Measurements from ENCODE around the gene PARP4. TPM values are rescaled to one million over a fixed set of nuclear protein-coding genes. Genes with fewer than 3 reads are reported as not detected.
"Not testable (repeated sequence)": the region's sequence is repeated elsewhere in the genome, so short reads cannot be mapped to it uniquely, and the experiment has no call there.

The PARP4 gene
- polyA plus RNA-seq, 3 donors: 11.6 to 13.0 (median 12.4) TPM

GRCh38 chr13:24388743-24389142 lies 123.8 kb downstream of the PARP4 start:
- WGBS, 3 donors: 75 to 82% (median 79%) methylated on average over 7 of the region's 7 CpGs
- H3K27ac ChIP-seq (ENCODE audit: low read depth, low read length): not testable (repeated sequence)

DNA sequence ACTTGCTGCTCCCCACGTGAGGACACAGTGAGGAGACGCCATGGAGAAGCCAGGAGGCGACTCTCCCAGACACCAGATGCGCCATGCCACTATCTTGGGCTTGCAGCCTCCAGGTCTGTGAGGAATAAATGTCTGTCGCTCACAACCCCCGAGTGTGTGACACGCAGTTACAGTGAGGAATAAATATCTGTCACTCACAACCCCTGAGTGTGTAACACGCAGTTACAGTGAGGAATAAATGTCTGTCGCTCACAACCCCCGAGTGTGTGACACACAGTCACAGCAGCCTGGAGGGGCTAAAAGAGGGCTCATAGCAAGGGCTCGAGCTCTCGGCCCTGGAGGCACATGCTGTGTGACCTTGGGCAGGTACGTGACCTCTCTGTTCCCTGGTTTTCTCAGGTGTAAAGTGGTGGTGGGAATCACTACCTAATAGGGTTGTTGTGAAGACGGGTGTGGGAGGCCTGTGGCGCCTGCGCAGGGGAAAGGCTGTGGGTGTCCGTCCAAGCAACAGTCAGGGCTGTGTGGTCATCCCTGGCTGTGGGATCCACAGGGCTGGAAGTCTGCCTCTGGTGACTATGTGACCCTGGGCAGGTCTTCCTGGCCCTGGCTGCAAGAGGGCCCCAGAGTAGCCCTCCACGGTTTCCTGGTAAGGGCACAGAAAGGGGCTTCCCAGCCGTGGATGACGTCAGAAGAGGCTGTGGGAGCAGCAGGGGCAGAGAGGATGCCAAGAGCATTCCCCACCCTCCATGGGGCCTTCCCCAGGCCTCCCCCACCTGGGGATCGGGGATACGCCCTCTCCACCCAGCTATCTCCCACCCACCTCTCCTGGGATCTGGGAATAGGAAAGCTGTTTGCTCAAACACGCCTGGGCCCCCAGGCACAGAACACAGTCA lies 125.5 kb downstream of the PARP4 start:
- no peak overlapping the region for H3K27ac ChIP-seq (ENCODE audit: low read depth, low read length)
- WGBS, 3 donors: 78 to 83% (median 79%) methylated on average over 22 to 23 of the region's 23 CpGs

GRCh38 chr13:24385902-24386301 lies 126.7 kb downstream of the PARP4 start:
- H3K27ac ChIP-seq (ENCODE audit: low read depth, low read length): no peak overlapping the region
- WGBS, 3 donors: 80 to 89% (median 86%) methylated on average over 10 of the region's 10 CpGs

DNA sequence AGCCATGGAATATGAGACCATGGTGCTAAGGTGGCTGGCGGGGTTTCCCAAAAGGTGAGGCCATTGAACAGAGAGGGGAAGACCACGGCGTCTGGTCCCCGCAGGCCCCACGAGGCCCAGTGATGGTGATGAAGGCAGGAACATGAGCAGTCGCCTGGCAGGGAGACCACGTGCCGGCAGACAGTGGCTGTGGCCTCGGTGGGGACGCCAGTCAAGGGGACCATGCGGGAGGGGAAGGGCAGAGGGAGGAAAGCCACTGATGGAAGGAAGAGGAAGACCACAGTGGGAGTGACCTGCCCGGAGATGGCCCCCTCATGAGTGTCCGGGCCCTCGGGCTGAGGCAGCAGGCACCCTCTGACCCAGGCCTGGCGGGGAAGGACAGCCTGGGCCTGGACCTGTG lies 127.6 kb downstream of the PARP4 start:
- not testable (repeated sequence) for H3K27ac ChIP-seq (ENCODE audit: low read depth, low read length)
- 87 to 94% (median 89%) methylated on average over 12 to 14 of the region's 15 CpGs for WGBS, 3 donors

- WGBS, 3 donors: 88 to 93% (median 93%) methylated on average over 17 of the region's 17 CpGs
- H3K27ac ChIP-seq (ENCODE audit: low read depth, low read length): not testable (repeated sequence)
These were observed 128.5 kb downstream of the PARP4 start for GRCh38 chr13:24384091-24384490.

GRCh38 chr13:24381541-24382265 lies 130.9 kb downstream of the PARP4 start:
- WGBS, 3 donors: 67 to 83% (median 82%) methylated on average over 14 of the region's 14 CpGs
- no peak overlapping the region for H3K27ac ChIP-seq (ENCODE audit: low read depth, low read length)

DNA sequence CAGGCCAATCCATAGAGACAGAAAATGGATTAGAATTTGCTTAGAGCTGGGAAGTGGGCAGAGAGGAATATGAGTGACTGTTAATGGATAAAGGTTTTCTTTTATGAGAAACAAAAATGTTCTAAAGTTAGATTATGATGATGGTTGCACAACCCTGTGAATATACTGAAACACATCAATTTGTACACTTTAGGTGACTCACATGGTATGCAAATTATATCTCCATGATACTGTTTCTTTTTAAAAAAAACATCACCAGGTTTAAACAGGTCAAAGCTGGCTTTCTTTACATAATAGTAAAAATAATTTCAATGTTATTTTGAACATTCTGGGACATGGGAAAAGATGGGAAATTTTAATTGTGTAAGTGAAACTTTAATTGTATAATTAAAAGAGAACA lies 131.7 kb downstream of the PARP4 start:
- not testable (repeated sequence) for H3K27ac ChIP-seq (ENCODE audit: low read depth, low read length)

GRCh38 chr13:24380227-24380626 lies 132.4 kb downstream of the PARP4 start:
- WGBS, 3 donors: 48 to 65% (median 49%) methylated on average over 3 of the region's 3 CpGs
- H3K27ac ChIP-seq (ENCODE audit: low read depth, low read length): not testable (repeated sequence)

GRCh38 chr13:24371273-24371672 lies 141.3 kb downstream of the PARP4 start:
- WGBS, 3 donors: 74 to 86% (median 79%) methylated on average over 9 of the region's 9 CpGs
- not testable (repeated sequence) for H3K27ac ChIP-seq (ENCODE audit: low read depth, low read length)

Other genes with a start within 250 kb of the PARP4 start
- 1 to 10 TPM in 2 of 3 donors, under 1 TPM in 1; 0.22 to 3.3 (median 1.3) TPM for gene C1QTNF9, start 203.2 kb downstream of the PARP4 start, polyA plus RNA-seq
- gene ATP12A, start 167.6 kb upstream of the PARP4 start, polyA plus RNA-seq: under 1 TPM in 1 of 3 donors, not detected in 2; 0.05 TPM

Measured in adipose tissue (tissue), 3 donors.